ENCODE results near the gene FAM209A.
A peak's percentile ranks its signal among the peaks of the same experiment; 100 is the strongest.
"Not testable (repeated sequence)": the region's sequence is repeated elsewhere in the genome, so short reads cannot be mapped to it uniquely, and the experiment has no call there.

Gene FAM209A

GRCh38 chr20:56518721-56519398 lies 5.7 kb upstream of the FAM209A start:
- peaks cover 67% of the 10 kb centered on the region for H3K36me3 Mint-ChIP-seq (ENCODE audit: low read depth)
- no peak overlapping the region for H3K27ac Mint-ChIP-seq
- no peaks in the 10 kb centered on the region for H3K4me1 Mint-ChIP-seq
- no peak overlapping the region for H3K4me3 Mint-ChIP-seq
- no peak for DNase-seq
- H3K27me3 Mint-ChIP-seq = no peaks in the 10 kb centered on the region
- H3K9me3 Mint-ChIP-seq = peaks cover 26% of the 10 kb centered on the region
- no peak for ATAC-seq

- H3K27me3 Mint-ChIP-seq = no peaks in the 10 kb centered on the region
- no peaks in the 10 kb centered on the region for H3K4me1 Mint-ChIP-seq
- peaks cover 67% of the 10 kb centered on the region for H3K36me3 Mint-ChIP-seq (ENCODE audit: low read depth)
- no peak overlapping the region for H3K4me3 Mint-ChIP-seq
- peaks cover 26% of the 10 kb centered on the region for H3K9me3 Mint-ChIP-seq
- H3K27ac Mint-ChIP-seq = no peak overlapping the region
- ATAC-seq (no peak), DNase-seq (no peak)
These were observed 5.0 kb upstream of the FAM209A start for GRCh38 chr20:56519551-56519950.

- Mint-ChIP-seq H3K27ac (no peak overlapping the region), H3K36me3 (ENCODE audit: low read depth) (peaks cover 64% of the 10 kb centered on the region), H3K9me3 (peaks cover 26% of the 10 kb centered on the region), H3K27me3 (no peaks in the 10 kb centered on the region), H3K4me1 (no peaks in the 10 kb centered on the region), H3K4me3 (no peak overlapping the region)
- DNase-seq = no peak
- no peak for ATAC-seq
These were observed 4.4 kb upstream of the FAM209A start for GRCh38 chr20:56520180-56520579.

- H3K4me3 Mint-ChIP-seq, ATAC-seq, DNase-seq, H3K27me3 Mint-ChIP-seq, H3K27ac Mint-ChIP-seq, H3K4me1 Mint-ChIP-seq: not testable (repeated sequence)
- H3K9me3 Mint-ChIP-seq = peaks cover 26% of the 10 kb centered on the region
- H3K36me3 Mint-ChIP-seq (ENCODE audit: low read depth) = peaks cover 58% of the 10 kb centered on the region
These were observed 3.7 kb upstream of the FAM209A start for GRCh38 chr20:56520746-56521354.

GRCh38 chr20:56522311-56522710 lies 2.2 kb upstream of the FAM209A start:
- ATAC-seq (no peak), DNase-seq (no peak)
- Mint-ChIP-seq H3K4me1 (no peaks in the 10 kb centered on the region), H3K27me3 (no peaks in the 10 kb centered on the region), H3K9me3 (peaks cover 26% of the 10 kb centered on the region), H3K36me3 (ENCODE audit: low read depth) (peaks cover 47% of the 10 kb centered on the region), H3K27ac (no peak overlapping the region), H3K4me3 (no peak overlapping the region)

- H3K4me1 Mint-ChIP-seq = no peaks in the 10 kb centered on the region
- H3K27ac Mint-ChIP-seq = no peak overlapping the region
These were observed 3.0 kb downstream of the FAM209A start for GRCh38 chr20:56527521-56527920.

GRCh38 chr20:56532946-56533345 lies 8.4 kb downstream of the FAM209A start, which contains the start of gene FAM209B:
TSS of gene FAM209B (plus strand) at chr20:56533246. CDS start at chr20:56533342, 96 bp downstream.
- not testable (repeated sequence) for H3K27ac Mint-ChIP-seq; DNase-seq; H3K4me3 Mint-ChIP-seq; ATAC-seq; H3K27me3 Mint-ChIP-seq; H3K4me1 Mint-ChIP-seq; H3K9me3 Mint-ChIP-seq; H3K36me3 Mint-ChIP-seq (ENCODE audit: low read depth)

More at GRCh38 chr20:56527521-56527920, 3.0 kb downstream of the FAM209A start:
- no peak for ATAC-seq
- DNase-seq = no peak
- Mint-ChIP-seq H3K9me3 (no peaks in the 10 kb centered on the region), H3K4me3 (no peak overlapping the region), H3K36me3 (ENCODE audit: low read depth) (no peaks in the 10 kb centered on the region), H3K27me3 (no peaks in the 10 kb centered on the region)

GRCh38 chr20:56537997-56538396 lies 13.5 kb downstream of the FAM209A start:
- ATAC-seq = no peak

GRCh38 chr20:56540415-56540814 lies 15.9 kb downstream of the FAM209A start:
- no peaks in the 10 kb centered on the region for H3K9me3 Mint-ChIP-seq
- no peak overlapping the region for H3K27ac Mint-ChIP-seq
- H3K4me3 Mint-ChIP-seq = no peak overlapping the region
- H3K36me3 Mint-ChIP-seq (ENCODE audit: low read depth) = no peaks in the 10 kb centered on the region
- H3K27me3 Mint-ChIP-seq = no peaks in the 10 kb centered on the region
- DNase-seq (no peak), ATAC-seq (no peak)
- no peaks in the 10 kb centered on the region for H3K4me1 Mint-ChIP-seq

More at GRCh38 chr20:56537997-56538396, 13.5 kb downstream of the FAM209A start:
- no peak for DNase-seq
- Mint-ChIP-seq H3K27me3 (no peaks in the 10 kb centered on the region), H3K36me3 (ENCODE audit: low read depth) (no peaks in the 10 kb centered on the region), H3K4me3 (no peak overlapping the region), H3K27ac (no peak overlapping the region), H3K9me3 (no peaks in the 10 kb centered on the region), H3K4me1 (no peaks in the 10 kb centered on the region)

GRCh38 chr20:56542489-56543030 lies 18.0 kb downstream of the FAM209A start:
- H3K4me3 Mint-ChIP-seq = no peak overlapping the region
- no peak overlapping the region for H3K27ac Mint-ChIP-seq
- H3K36me3 Mint-ChIP-seq (ENCODE audit: low read depth) = no peaks in the 10 kb centered on the region
- no peak for ATAC-seq
- no peak for DNase-seq
- H3K9me3 Mint-ChIP-seq = no peaks in the 10 kb centered on the region
- no peaks in the 10 kb centered on the region for H3K27me3 Mint-ChIP-seq
- H3K4me1 Mint-ChIP-seq = no peaks in the 10 kb centered on the region

- Mint-ChIP-seq H3K4me3 (no peak overlapping the region), H3K9me3 (no peaks in the 10 kb centered on the region), H3K36me3 (ENCODE audit: low read depth) (no peaks in the 10 kb centered on the region), H3K4me1 (peaks cover 8% of the 10 kb centered on the region), H3K27me3 (no peaks in the 10 kb centered on the region), H3K27ac (no peak overlapping the region)
- ATAC-seq (no peak), DNase-seq (no peak)
These were observed 27.0 kb downstream of the FAM209A start for GRCh38 chr20:56551571-56551970.

- no peak for DNase-seq
These were observed 28.5 kb downstream of the FAM209A start for GRCh38 chr20:56552911-56553629.

GRCh38 chr20:56554869-56555268 lies 30.3 kb downstream of the FAM209A start:
- H3K27ac Mint-ChIP-seq = no peak overlapping the region
- no peaks in the 10 kb centered on the region for H3K9me3 Mint-ChIP-seq
- DNase-seq (peak; percentile 2), ATAC-seq (peak; percentile 75)
- H3K27me3 Mint-ChIP-seq = no peaks in the 10 kb centered on the region
- no peaks in the 10 kb centered on the region for H3K36me3 Mint-ChIP-seq (ENCODE audit: low read depth)
- no peak overlapping the region for H3K4me3 Mint-ChIP-seq
- H3K4me1 Mint-ChIP-seq = peaks cover 8% of the 10 kb centered on the region

More at GRCh38 chr20:56552911-56553629, 28.5 kb downstream of the FAM209A start:
- Mint-ChIP-seq H3K27me3 (no peaks in the 10 kb centered on the region), H3K9me3 (no peaks in the 10 kb centered on the region), H3K4me1 (peaks cover 8% of the 10 kb centered on the region), H3K36me3 (ENCODE audit: low read depth) (no peaks in the 10 kb centered on the region), H3K4me3 (no peak overlapping the region), H3K27ac (no peak overlapping the region)
- no peak for ATAC-seq

GRCh38 chr20:56558968-56559367 lies 34.4 kb downstream of the FAM209A start:
- no peak overlapping the region for H3K27ac Mint-ChIP-seq
- DNase-seq (no peak), ATAC-seq (no peak)
- H3K36me3 Mint-ChIP-seq (ENCODE audit: low read depth) = no peaks in the 10 kb centered on the region
- H3K27me3 Mint-ChIP-seq = no peaks in the 10 kb centered on the region
- no peaks in the 10 kb centered on the region for H3K9me3 Mint-ChIP-seq
- no peak overlapping the region for H3K4me3 Mint-ChIP-seq
- H3K4me1 Mint-ChIP-seq = peaks cover 8% of the 10 kb centered on the region

- H3K36me3 Mint-ChIP-seq (ENCODE audit: low read depth); H3K4me3 Mint-ChIP-seq; ATAC-seq; H3K27ac Mint-ChIP-seq; H3K9me3 Mint-ChIP-seq; H3K27me3 Mint-ChIP-seq; H3K4me1 Mint-ChIP-seq; DNase-seq: not testable (repeated sequence)
These were observed 40.0 kb downstream of the FAM209A start for GRCh38 chr20:56564526-56564925.
